ENCODE results near the gene TMEM219.

DNA sequence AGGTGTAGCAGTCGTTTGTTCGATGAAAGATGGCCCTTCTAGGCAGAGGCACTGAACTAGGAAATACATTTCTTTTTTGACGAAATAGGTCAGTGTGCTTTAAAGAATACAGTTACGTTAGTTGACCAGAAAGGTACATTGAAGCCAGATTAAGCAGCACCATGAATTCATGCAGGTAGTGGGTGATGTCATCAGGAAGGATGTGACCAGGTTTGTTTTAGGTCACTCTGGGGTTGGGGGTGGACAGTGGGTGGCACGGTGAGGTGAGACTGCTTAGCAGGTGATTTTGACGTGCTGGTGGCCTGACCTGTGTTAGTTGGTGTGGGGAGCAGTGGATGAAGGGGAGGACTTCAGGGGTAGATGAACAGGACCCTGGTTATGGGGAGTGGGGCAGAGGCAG is 37.7 kb downstream of the TMEM219 start:
- TF ChIP-seq, protein P1, sequence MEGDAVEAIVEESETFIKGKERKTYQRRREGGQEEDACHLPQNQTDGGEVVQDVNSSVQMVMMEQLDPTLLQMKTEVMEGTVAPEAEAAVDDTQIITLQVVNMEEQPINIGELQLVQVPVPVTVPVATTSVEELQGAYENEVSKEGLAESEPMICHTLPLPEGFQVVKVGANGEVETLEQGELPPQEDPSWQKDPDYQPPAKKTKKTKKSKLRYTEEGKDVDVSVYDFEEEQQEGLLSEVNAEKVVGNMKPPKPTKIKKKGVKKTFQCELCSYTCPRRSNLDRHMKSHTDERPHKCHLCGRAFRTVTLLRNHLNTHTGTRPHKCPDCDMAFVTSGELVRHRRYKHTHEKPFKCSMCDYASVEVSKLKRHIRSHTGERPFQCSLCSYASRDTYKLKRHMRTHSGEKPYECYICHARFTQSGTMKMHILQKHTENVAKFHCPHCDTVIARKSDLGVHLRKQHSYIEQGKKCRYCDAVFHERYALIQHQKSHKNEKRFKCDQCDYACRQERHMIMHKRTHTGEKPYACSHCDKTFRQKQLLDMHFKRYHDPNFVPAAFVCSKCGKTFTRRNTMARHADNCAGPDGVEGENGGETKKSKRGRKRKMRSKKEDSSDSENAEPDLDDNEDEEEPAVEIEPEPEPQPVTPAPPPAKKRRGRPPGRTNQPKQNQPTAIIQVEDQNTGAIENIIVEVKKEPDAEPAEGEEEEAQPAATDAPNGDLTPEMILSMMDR (IDR thresholded peaks at IDR 0.05) = no peak
- TF ChIP-seq POLR2A (IDR thresholded peaks at IDR 0.05) = no peak
- TF ChIP-seq POLR2AphosphoS5 (IDR thresholded peaks at IDR 0.05) = no peak

Data from breast epithelium (tissue), 3 donors.